ENCODE measurements around the gene MRPS6. TPM values are rescaled to one million over a fixed set of nuclear protein-coding genes. Genes with fewer than 3 reads are reported as not detected.

The MRPS6 gene
- total and polyA plus RNA-seq, 2 of the 13 experiments (the other 11 are each of a cell fraction or from before 2014, with no cell fraction given), result 14.2 to 26.9 TPM

GRCh38 chr21:34088752-34089151 lies 15.4 kb downstream of the MRPS6 start:
- BruUV-seq (replicated peaks), result no TSS peak
- TF ChIP-seq HMG20A (CRISPR knock-in tag; IDR thresholded peaks at IDR 0.05; ENCODE audit: borderline replicate concordance) (no peak), ZBTB46 (CRISPR knock-in tag; IDR thresholded peaks at IDR 0.05; ENCODE audit: borderline replicate concordance) (no peak), POGK (CRISPR knock-in tag; conservative IDR thresholded peaks at IDR 0.05) (no peak), HNF4A (CRISPR knock-in tag; IDR thresholded peaks at IDR 0.05) (no peak), AKAP8 (CRISPR knock-in tag; IDR thresholded peaks at IDR 0.05) (no peak), REL (CRISPR knock-in tag; conservative IDR thresholded peaks at IDR 0.05) (no peak), ZFX (CRISPR knock-in tag; IDR thresholded peaks at IDR 0.05; ENCODE audit: low read depth) (no peak), GTF2F1 (IDR thresholded peaks at IDR 0.05; ENCODE audit: low read length) (no peak), SNAPC5 (CRISPR knock-in tag; IDR thresholded peaks at IDR 0.05; ENCODE audit: borderline replicate concordance) (no peak), JUND (CRISPR knock-in tag; IDR thresholded peaks at IDR 0.05) (no peak), ZNF451 (CRISPR knock-in tag; IDR thresholded peaks at IDR 0.05) (no peak), ZBTB7A (CRISPR knock-in tag; IDR thresholded peaks at IDR 0.05) (no peak), TBX3 (IDR thresholded peaks at IDR 0.05; ENCODE audit: borderline replicate concordance) (no peak), REPIN1 (CRISPR knock-in tag; IDR thresholded peaks at IDR 0.05; ENCODE audit: borderline replicate concordance, low read depth) (no peak)
- H3K36me3 ChIP-seq (replicated peaks in 1 of 2; ENCODE audit: control insufficient read depth in 1 of 2, insufficient read depth in 2 of 2, low read length in 2 of 2), result no peaks in the 10 kb centered on the region; a peak in 2 of 5 replicates
- no peak overlapping the region for H3K4me2 ChIP-seq (ENCODE audit: low read depth, low read length)
- ATAC-seq (no peak), DNase-seq (ENCODE audit: low spot score) (no peak), FAIRE-seq (no peak)
- H3K27ac ChIP-seq (ENCODE audit: extremely low read length, insufficient read depth, low read length), result no peak overlapping the region
- H2AFZ ChIP-seq (ENCODE audit: low read length), result no peak overlapping the region
- H3K9ac ChIP-seq (ENCODE audit: insufficient read depth, low read depth, low read length), result no peak overlapping the region
- in situ Hi-C loops (cut with HindIII; ENCODE audit: extremely low pct_ligation_motif_present, low pct_unique_long_range_greater_than_20kb), result no loop called here
- H3K79me2 ChIP-seq (ENCODE audit: insufficient read depth, low read length), result peaks cover 54% of the 10 kb centered on the region
- no peaks in the 10 kb centered on the region for H3K9me3 ChIP-seq (ENCODE audit: low read length)
- intact Hi-C loops (cut with micrococcal nuclease; ENCODE audit: unreplicated experiment), result no loop called here
- ChIA-PET POLR2A (no interaction called here), CTCF (ENCODE audit: low intra/inter-chr PET ratio, low total read pairs) (no interaction called here)
- H4K20me1 ChIP-seq (ENCODE audit: insufficient read depth, low read length), result no peaks in the 10 kb centered on the region
- H3K4me1 ChIP-seq (ENCODE audit: insufficient read depth, low read length), result peaks cover 23% of the 10 kb centered on the region
- H3K4me3 ChIP-seq (replicated peaks in 1 of 3; ENCODE audit: insufficient read depth in 1 of 3, low read depth in 2 of 3, low read length in 3 of 3), result no peak overlapping the region
- no peaks in the 10 kb centered on the region for H3K27me3 ChIP-seq (ENCODE audit: control insufficient read depth in 1 of 2, insufficient read depth in 2 of 2, low read length in 2 of 2)
- 100% methylated on average over 3 of the region's 3 CpGs for WGBS (ENCODE audit: low lambda C conversion rate)

Data from HepG2 (cell line).